Calu3 (cell line): Measurements from ENCODE around the gene DCANP1. TPM values are rescaled to one million over a fixed set of nuclear protein-coding genes. Genes with fewer than 3 reads are reported as not detected.
A peak's percentile ranks its signal among the peaks of the same experiment; 100 is the strongest.

Experiments used
- BruUV-seq: library from RNA; stranded (reverse); fragments of 400-500 nt; replicated peaks from 2 replicates; lab custom pipeline; 2021; lab: Mats Ljungman, UMichigan
- CTCF ChIA-PET: fragments of 300-600 bp; sonication (Branson Sonifier 250); formaldehyde crosslinking; loops from one replicate; lab custom pipeline; 2022; ENCODE audit warnings: antibody characterized with exemption; lab: Charles Lee
- DNase-seq: peaks from one replicate; pipeline ENCODE4 v3.0.0; 2022
- H3K27ac Mint-ChIP-seq: one replicate; pipeline ENCODE4 v1.8.0; 2022; ENCODE audit warnings: mixed read lengths; ENCODE audit not compliant: unreplicated experiment
- H3K27me3 Mint-ChIP-seq: one replicate; pipeline ENCODE4 v1.8.0; 2022; ENCODE audit warnings: mixed read lengths; ENCODE audit not compliant: unreplicated experiment
- H3K36me3 Mint-ChIP-seq: one replicate; pipeline ENCODE4 v1.8.0; 2022; ENCODE audit warnings: mild to moderate bottlenecking, moderate library complexity, mixed read lengths; ENCODE audit not compliant: insufficient read depth, unreplicated experiment
- H3K4me1 Mint-ChIP-seq: one replicate; pipeline ENCODE4 v1.8.0; 2022; ENCODE audit warnings: mild to moderate bottlenecking, low read depth, mixed read lengths; ENCODE audit not compliant: unreplicated experiment
- H3K4me3 Mint-ChIP-seq: one replicate; pipeline ENCODE4 v1.8.0; 2022; ENCODE audit warnings: mild to moderate bottlenecking, low read depth, moderate library complexity, mixed read lengths; ENCODE audit not compliant: unreplicated experiment
- H3K9me3 Mint-ChIP-seq: one replicate; pipeline ENCODE4 v1.8.0; 2022; ENCODE audit warnings: low read depth, mixed read lengths; ENCODE audit not compliant: unreplicated experiment
- CTCF ChIP-seq: fragments of 200-600 bp; IDR thresholded peaks from one replicate; pipeline ENCODE4 v1.8.0; 2022; ENCODE audit warnings: antibody characterized with exemption; ENCODE audit not compliant: unreplicated experiment
- intact Hi-C: fragments of 100-400 bp; cut with micrococcal nuclease; formaldehyde crosslinking; loops from one replicate; pipeline ENCODE4 v1.10.0; 2022; ENCODE audit not compliant: unreplicated experiment
- total RNA-seq: library from RNA; stranded (reverse); gene quantifications from 2 replicates; pipeline ENCODE4 v1.2.3, GENCODE V29; 2022

DCANP1 gene
- total RNA-seq, 1 experiment from 2014 or later = not detected

- H3K27me3 Mint-ChIP-seq = peaks cover 34% of the 10 kb centered on the region
Observed at GRCh38 chr5:135461481-135462151, 14.5 kb upstream of the DCANP1 start.

GRCh38 chr5:135460246-135461033 is 13.3 kb upstream of the DCANP1 start:
- no peak overlapping the region for H3K27ac Mint-ChIP-seq
- CTCF ChIA-PET = no interaction called here

More at GRCh38 chr5:135461481-135462151, 14.5 kb upstream of the DCANP1 start:
- H3K4me1 Mint-ChIP-seq = peaks cover 22% of the 10 kb centered on the region
- CTCF ChIA-PET = interaction anchor here (0.5 to 1.9 kb wide), 11 partner anchors 11 to 620 kb away, joined by 3 to 32 read pairs (median 3); no protein-coding TSS in a partner anchor
- H3K27ac Mint-ChIP-seq = no peak overlapping the region
- no peak overlapping the region for H3K4me3 Mint-ChIP-seq
- no peak for TF ChIP-seq CTCF
- no peak for DNase-seq
- no peaks in the 10 kb centered on the region for H3K36me3 Mint-ChIP-seq
- BruUV-seq = no TSS peak
- no peaks in the 10 kb centered on the region for H3K9me3 Mint-ChIP-seq
- intact Hi-C loops = loop anchor here (1.0 to 2.0 kb wide), 2 partner anchors 90 to 373 kb away; partner anchors contain the start of gene SLC25A48

GRCh38 chr5:135458921-135459331 is 11.8 kb upstream of the DCANP1 start:
- Mint-ChIP-seq H3K36me3 (no peaks in the 10 kb centered on the region), H3K27me3 (peaks cover 38% of the 10 kb centered on the region), H3K4me3 (peak overlapping the region; percentile 42), H3K4me1 (peaks cover 15% of the 10 kb centered on the region), H3K9me3 (no peaks in the 10 kb centered on the region), H3K27ac (no peak overlapping the region)
- intact Hi-C loops = no loop called here
- CTCF ChIA-PET = interaction anchor here (1.0 to 2.9 kb wide), 6 partner anchors 18 to 107 kb away, joined by 3 to 21 read pairs (median 8); no protein-coding TSS in a partner anchor
- no peak for TF ChIP-seq CTCF
- peak; percentile 83 for DNase-seq
- no TSS peak for BruUV-seq

More at GRCh38 chr5:135460246-135461033, 13.3 kb upstream of the DCANP1 start:
- Mint-ChIP-seq H3K36me3 (no peaks in the 10 kb centered on the region), H3K4me3 (no peak overlapping the region), H3K27me3 (peaks cover 34% of the 10 kb centered on the region), H3K9me3 (no peaks in the 10 kb centered on the region), H3K4me1 (peaks cover 15% of the 10 kb centered on the region)
- no TSS peak for BruUV-seq
- no peak for TF ChIP-seq CTCF
- DNase-seq = no peak
- intact Hi-C loops = no loop called here

DNA sequence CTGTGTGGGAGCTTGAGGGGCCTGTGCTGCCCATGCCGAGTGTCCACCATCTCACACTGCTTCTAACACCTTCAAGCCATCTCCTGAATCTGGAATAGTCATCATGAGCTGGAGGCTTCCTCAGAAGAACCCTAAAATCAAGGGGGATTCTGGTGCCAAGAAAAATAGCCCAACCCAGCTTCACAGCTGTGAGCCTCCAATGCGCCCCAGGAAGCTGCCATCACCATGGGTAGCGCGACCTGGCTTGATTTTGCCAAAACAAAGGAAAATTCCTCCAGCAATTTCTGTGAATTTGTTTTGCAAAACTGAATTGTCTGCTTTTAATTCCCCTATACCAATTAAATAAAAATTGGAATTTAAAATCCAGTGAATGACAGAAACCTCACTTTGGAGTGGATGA is 11.2 kb upstream of the DCANP1 start:
- TF ChIP-seq CTCF = no peak
- no TSS peak for BruUV-seq
- peaks cover 43% of the 10 kb centered on the region for H3K27me3 Mint-ChIP-seq
- no peak for DNase-seq
- no peak overlapping the region for H3K27ac Mint-ChIP-seq
- CTCF ChIA-PET = interaction anchor here (1.0 to 2.9 kb wide), 10 partner anchors 8 to 108 kb away, joined by 3 to 21 read pairs (median 5); no protein-coding TSS in a partner anchor
- H3K36me3 Mint-ChIP-seq = no peaks in the 10 kb centered on the region
- no peaks in the 10 kb centered on the region for H3K9me3 Mint-ChIP-seq
- intact Hi-C loops = no loop called here
- no peak overlapping the region for H3K4me3 Mint-ChIP-seq
- H3K4me1 Mint-ChIP-seq = peaks cover 15% of the 10 kb centered on the region
